ENCODE results near the gene DNAH9.

GRCh38 chr17:11908711-11909146, 310.5 kb downstream of the DNAH9 start:
- no peak for TF ChIP-seq CTCF (IDR thresholded peaks at IDR 0.05; ENCODE audit: low read depth, low read length, missing input control)
- no peak for TF ChIP-seq MAX (IDR thresholded peaks at IDR 0.05)
- no peak for TF ChIP-seq ATF3 (IDR thresholded peaks at IDR 0.05)
- no peak for TF ChIP-seq TAF1 (conservative IDR thresholded peaks at IDR 0.05)
- TF ChIP-seq RAD21 (IDR thresholded peaks at IDR 0.05) = no peak
- TF ChIP-seq REST (IDR thresholded peaks at IDR 0.05) = no peak
- TF ChIP-seq GABPA (IDR thresholded peaks at IDR 0.05 in 1 of 2, conservative IDR thresholded peaks at IDR 0.05 in 1 of 2) = no peak
- TF ChIP-seq ZBTB33 (IDR thresholded peaks at IDR 0.05) = no peak
- TF ChIP-seq SP1 (IDR thresholded peaks at IDR 0.05) = no peak
- no peak for TF ChIP-seq RXRA (IDR thresholded peaks at IDR 0.05)
- TF ChIP-seq YY1 (IDR thresholded peaks at IDR 0.05) = no peak
- TF ChIP-seq FOXA1 (IDR thresholded peaks at IDR 0.05) = no peak

Data from liver (tissue), 3 donors.